Measurements from ENCODE around the gene HOXD8. TPM values are rescaled to one million over a fixed set of nuclear protein-coding genes. Genes with fewer than 3 reads are reported as not detected.

Gene HOXD8
- total and polyA plus RNA-seq, 2 donors (not counting 1 experiment from before 2014, with no cell fraction given), result not detected

- Histone ChIP-seq H3K4me1 (ENCODE audit: control insufficient read depth, extremely low read depth, insufficient read depth, low read length) (no peaks in the 10 kb centered on the region), H3K9ac (ENCODE audit: insufficient read depth, low read length) (no peak overlapping the region), H3K27me3 (ENCODE audit: control insufficient read depth, insufficient read depth, low read length) (peaks cover 74% of the 10 kb centered on the region), H2AFZ (ENCODE audit: low read length) (no peak overlapping the region), H3K36me3 (ENCODE audit: control insufficient read depth, insufficient read depth, low read length) (no peaks in the 10 kb centered on the region), H4K20me1 (ENCODE audit: control insufficient read depth, extremely low read depth, insufficient read depth, low read length) (no peaks in the 10 kb centered on the region), H3K4me3 (replicated peaks in 1 of 4; ENCODE audit: control extremely low read depth in 1 of 4, insufficient read depth in 1 of 4, low read depth in 3 of 4, low read length in 4 of 4) (no peak overlapping the region), H3K79me2 (ENCODE audit: control insufficient read depth, insufficient read depth, low read length) (no peaks in the 10 kb centered on the region), H3K4me2 (ENCODE audit: extremely low read depth, insufficient read depth, low read length) (no peak overlapping the region), H3K9me3 (ENCODE audit: control insufficient read depth, insufficient read depth, low read depth, low read length) (no peaks in the 10 kb centered on the region), H3K27ac (ENCODE audit: insufficient read depth, low read length) (no peak overlapping the region)
- TF ChIP-seq EZH2 (IDR thresholded peaks at IDR 0.05; ENCODE audit: low read length, missing control alignments) (peak; percentile 54), CTCF (conservative IDR thresholded peaks at IDR 0.05 in 1 of 2, IDR thresholded peaks at IDR 0.05 in 1 of 2; ENCODE audit: low read depth in 1 of 2, low read length in 2 of 2) (no peak)
- peak in 1 of 2 donors; percentile 64 for DNase-seq (ENCODE audit: low read depth in 2 of 2)
Measured at GRCh38 chr2:176157499-176158185, 28.1 kb downstream of the HOXD8 start.

- Histone ChIP-seq H2AFZ (ENCODE audit: low read length) (no peak overlapping the region), H3K4me2 (ENCODE audit: extremely low read depth, insufficient read depth, low read length) (no peak overlapping the region), H3K79me2 (ENCODE audit: control insufficient read depth, insufficient read depth, low read length) (no peaks in the 10 kb centered on the region), H3K4me3 (replicated peaks in 1 of 4; ENCODE audit: control extremely low read depth in 1 of 4, insufficient read depth in 1 of 4, low read depth in 3 of 4, low read length in 4 of 4) (no peak overlapping the region), H3K27ac (ENCODE audit: insufficient read depth, low read length) (no peak overlapping the region), H3K9me3 (ENCODE audit: control insufficient read depth, insufficient read depth, low read depth, low read length) (no peaks in the 10 kb centered on the region), H3K36me3 (ENCODE audit: control insufficient read depth, insufficient read depth, low read length) (no peaks in the 10 kb centered on the region), H4K20me1 (ENCODE audit: control insufficient read depth, extremely low read depth, insufficient read depth, low read length) (no peaks in the 10 kb centered on the region), H3K9ac (ENCODE audit: insufficient read depth, low read length) (no peak overlapping the region), H3K27me3 (ENCODE audit: control insufficient read depth, insufficient read depth, low read length) (peaks cover 74% of the 10 kb centered on the region), H3K4me1 (ENCODE audit: control insufficient read depth, extremely low read depth, insufficient read depth, low read length) (no peaks in the 10 kb centered on the region)
- TF ChIP-seq EZH2 (IDR thresholded peaks at IDR 0.05; ENCODE audit: low read length, missing control alignments) (no peak), CTCF (conservative IDR thresholded peaks at IDR 0.05 in 1 of 2, IDR thresholded peaks at IDR 0.05 in 1 of 2; ENCODE audit: low read depth in 1 of 2, low read length in 2 of 2) (no peak)
- peak in 1 of 2 donors; percentile 58 for DNase-seq (ENCODE audit: low read depth in 2 of 2)
Measured at GRCh38 chr2:176158186-176158591, 28.7 kb downstream of the HOXD8 start.

GRCh38 chr2:176158855-176159662 lies 29.6 kb downstream of the HOXD8 start:
- Histone ChIP-seq H3K9ac (ENCODE audit: insufficient read depth, low read length) (no peak overlapping the region), H4K20me1 (ENCODE audit: control insufficient read depth, extremely low read depth, insufficient read depth, low read length) (no peaks in the 10 kb centered on the region), H3K9me3 (ENCODE audit: control insufficient read depth, insufficient read depth, low read depth, low read length) (no peaks in the 10 kb centered on the region), H3K4me2 (ENCODE audit: extremely low read depth, insufficient read depth, low read length) (no peak overlapping the region), H3K4me3 (replicated peaks in 1 of 4; ENCODE audit: control extremely low read depth in 1 of 4, insufficient read depth in 1 of 4, low read depth in 3 of 4, low read length in 4 of 4) (no peak overlapping the region), H3K27me3 (ENCODE audit: control insufficient read depth, insufficient read depth, low read length) (peaks cover 77% of the 10 kb centered on the region), H3K36me3 (ENCODE audit: control insufficient read depth, insufficient read depth, low read length) (no peaks in the 10 kb centered on the region), H3K79me2 (ENCODE audit: control insufficient read depth, insufficient read depth, low read length) (no peaks in the 10 kb centered on the region), H2AFZ (ENCODE audit: low read length) (no peak overlapping the region), H3K27ac (ENCODE audit: insufficient read depth, low read length) (no peak overlapping the region), H3K4me1 (ENCODE audit: control insufficient read depth, extremely low read depth, insufficient read depth, low read length) (no peaks in the 10 kb centered on the region)
- TF ChIP-seq EZH2 (IDR thresholded peaks at IDR 0.05; ENCODE audit: low read length, missing control alignments) (peak; percentile 81), CTCF (conservative IDR thresholded peaks at IDR 0.05 in 1 of 2, IDR thresholded peaks at IDR 0.05 in 1 of 2; ENCODE audit: low read depth in 1 of 2, low read length in 2 of 2) (no peak)
- peak in 1 of 2 donors; percentile 73 for DNase-seq (ENCODE audit: low read depth in 2 of 2)
